ENCODE measurements around the gene FCGR3B.
"Not testable (repeated sequence)": the region's sequence is repeated elsewhere in the genome, so short reads cannot be mapped to it uniquely, and the experiment has no call there.

The FCGR3B gene

GRCh38 chr1:161588596-161588995, 42.4 kb downstream of the FCGR3B start:
- not testable (repeated sequence) for H3K9me3 ChIP-seq (ENCODE audit: control insufficient read depth in 5 of 5, low read length in 5 of 5); H3K27ac ChIP-seq (ENCODE audit: low read depth, low read length); H3K4me3 ChIP-seq (ENCODE audit: low read depth in 1 of 5, low read length in 5 of 5); H3K9ac ChIP-seq (ENCODE audit: low read length in 5 of 5); H3K36me3 ChIP-seq (ENCODE audit: control insufficient read depth in 5 of 5, insufficient read depth in 5 of 5, low read length in 5 of 5); H3K4me1 ChIP-seq (ENCODE audit: control insufficient read depth in 5 of 5, insufficient read depth in 5 of 5, low read length in 5 of 5); H3K27me3 ChIP-seq (ENCODE audit: control insufficient read depth in 5 of 5, insufficient read depth in 4 of 5, low read length in 5 of 5)

GRCh38 chr1:161582882-161583281, 48.1 kb downstream of the FCGR3B start:
- H3K9ac ChIP-seq (ENCODE audit: low read length in 5 of 5); H3K27ac ChIP-seq (ENCODE audit: low read depth, low read length); H3K4me3 ChIP-seq (ENCODE audit: low read depth in 1 of 5, low read length in 5 of 5); H3K27me3 ChIP-seq (ENCODE audit: control insufficient read depth in 5 of 5, insufficient read depth in 4 of 5, low read length in 5 of 5); H3K4me1 ChIP-seq (ENCODE audit: control insufficient read depth in 5 of 5, insufficient read depth in 5 of 5, low read length in 5 of 5); H3K9me3 ChIP-seq (ENCODE audit: control insufficient read depth in 5 of 5, low read length in 5 of 5); H3K36me3 ChIP-seq (ENCODE audit: control insufficient read depth in 5 of 5, insufficient read depth in 5 of 5, low read length in 5 of 5): not testable (repeated sequence)

- H3K27me3 ChIP-seq (ENCODE audit: control insufficient read depth in 5 of 5, insufficient read depth in 4 of 5, low read length in 5 of 5); H3K4me1 ChIP-seq (ENCODE audit: control insufficient read depth in 5 of 5, insufficient read depth in 5 of 5, low read length in 5 of 5); H3K4me3 ChIP-seq (ENCODE audit: low read depth in 1 of 5, low read length in 5 of 5); H3K36me3 ChIP-seq (ENCODE audit: control insufficient read depth in 5 of 5, insufficient read depth in 5 of 5, low read length in 5 of 5); H3K27ac ChIP-seq (ENCODE audit: low read depth, low read length); H3K9me3 ChIP-seq (ENCODE audit: control insufficient read depth in 5 of 5, low read length in 5 of 5); H3K9ac ChIP-seq (ENCODE audit: low read length in 5 of 5): not testable (repeated sequence)
Observed at GRCh38 chr1:161580879-161581537, 50.0 kb downstream of the FCGR3B start.

GRCh38 chr1:161579856-161580507, 51.0 kb downstream of the FCGR3B start:
- not testable (repeated sequence) for H3K27ac ChIP-seq (ENCODE audit: low read depth, low read length); H3K4me1 ChIP-seq (ENCODE audit: control insufficient read depth in 5 of 5, insufficient read depth in 5 of 5, low read length in 5 of 5); H3K4me3 ChIP-seq (ENCODE audit: low read depth in 1 of 5, low read length in 5 of 5); H3K36me3 ChIP-seq (ENCODE audit: control insufficient read depth in 5 of 5, insufficient read depth in 5 of 5, low read length in 5 of 5); H3K9ac ChIP-seq (ENCODE audit: low read length in 5 of 5); H3K27me3 ChIP-seq (ENCODE audit: control insufficient read depth in 5 of 5, insufficient read depth in 4 of 5, low read length in 5 of 5); H3K9me3 ChIP-seq (ENCODE audit: control insufficient read depth in 5 of 5, low read length in 5 of 5)

- H3K27ac ChIP-seq (ENCODE audit: low read depth, low read length); H3K9ac ChIP-seq (ENCODE audit: low read length in 5 of 5); H3K27me3 ChIP-seq (ENCODE audit: control insufficient read depth in 5 of 5, insufficient read depth in 4 of 5, low read length in 5 of 5): not testable (repeated sequence)
Observed at GRCh38 chr1:161576676-161577075, 54.3 kb downstream of the FCGR3B start.

More at GRCh38 chr1:161576676-161577075, 54.3 kb downstream of the FCGR3B start:
- H3K9me3 ChIP-seq (ENCODE audit: control insufficient read depth in 5 of 5, low read length in 5 of 5); H3K4me1 ChIP-seq (ENCODE audit: control insufficient read depth in 5 of 5, insufficient read depth in 5 of 5, low read length in 5 of 5); H3K4me3 ChIP-seq (ENCODE audit: low read depth in 1 of 5, low read length in 5 of 5); H3K36me3 ChIP-seq (ENCODE audit: control insufficient read depth in 5 of 5, insufficient read depth in 5 of 5, low read length in 5 of 5): not testable (repeated sequence)

Data from subcutaneous abdominal adipose tissue (tissue), 5 donors.